GM23248 (cell line): ENCODE results near the gene SLC6A7. TPM values are rescaled to one million over a fixed set of nuclear protein-coding genes. Genes with fewer than 3 reads are reported as not detected.

ENCODE experiments used
- DNase-seq: peaks from one replicate; pipeline ENCODE4 v3.0.0-alpha.2; 2015
- H2AFZ ChIP-seq: fragments of 200-600 bp; sonication (generic); 2 replicates; pipeline ENCODE4 v1.6.1; 2016; ENCODE audit warnings: antibody characterized with exemption
- H3F3A ChIP-seq: fragments of 200-600 bp; sonication (generic); 2 replicates; pipeline ENCODE4 v1.6.1; 2016; ENCODE audit warnings: mild to moderate bottlenecking, antibody characterized with exemption, mixed run types; ENCODE audit not compliant: insufficient read depth
- H3K27ac ChIP-seq: fragments of 200-600 bp; sonication (generic); 2 replicates; pipeline ENCODE4 v1.5.1; 2016; ENCODE audit warnings: mild to moderate bottlenecking
- H3K27me3 ChIP-seq: fragments of 200-600 bp; sonication (generic); replicated peaks from 2 replicates; pipeline ENCODE4 v1.6.1; 2016; ENCODE audit warnings: mild to moderate bottlenecking; ENCODE audit not compliant: insufficient read depth
- H3K36me3 ChIP-seq: fragments of 200-600 bp; sonication (generic); 2 replicates; pipeline ENCODE4 v1.6.1; 2016; ENCODE audit warnings: low read depth, mild to moderate bottlenecking
- H3K4me1 ChIP-seq: fragments of 200-600 bp; sonication (generic); 2 replicates; pipeline ENCODE4 v1.6.1; 2016; ENCODE audit warnings: mild to moderate bottlenecking; ENCODE audit not compliant: insufficient read depth
- H3K4me2 ChIP-seq: fragments of 200-600 bp; sonication (generic); one replicate; pipeline ENCODE4 v1.6.1; 2016; ENCODE audit warnings: mild to moderate bottlenecking; ENCODE audit not compliant: unreplicated experiment
- H3K4me3 ChIP-seq: fragments of 200-600 bp; sonication (generic); 2 replicates; pipeline ENCODE4 v1.5.1; 2016; ENCODE audit warnings: mild to moderate bottlenecking
- H3K79me2 ChIP-seq: fragments of 200-600 bp; sonication (generic); 2 replicates; pipeline ENCODE4 v1.6.1; 2016; ENCODE audit warnings: mild to moderate bottlenecking; ENCODE audit not compliant: insufficient read depth
- H3K9ac ChIP-seq: fragments of 200-600 bp; sonication (generic); 2 replicates; pipeline ENCODE4 v1.6.1; 2016; ENCODE audit warnings: mild to moderate bottlenecking
- H3K9me2 ChIP-seq: fragments of 200-600 bp; sonication (generic); 2 replicates; pipeline ENCODE4 v1.6.1; 2016; ENCODE audit warnings: mixed run types, mild to moderate bottlenecking, moderate library complexity; ENCODE audit not compliant: insufficient read depth
- H3K9me3 ChIP-seq: fragments of 200-600 bp; sonication (generic); one replicate; pipeline ENCODE4 v1.6.1; 2017; ENCODE audit warnings: low read depth
- H4K20me1 ChIP-seq: fragments of 200-600 bp; sonication (generic); 2 replicates; pipeline ENCODE4 v1.6.0; 2016; ENCODE audit not compliant: insufficient read depth
- EZH2 ChIP-seq: fragments of 200-600 bp; sonication (generic); IDR thresholded peaks from 2 replicates; pipeline ENCODE4 v1.6.1; 2018; ENCODE audit warnings: antibody characterized with exemption, mild to moderate bottlenecking; ENCODE audit not compliant: insufficient read depth, poor library complexity, severe bottlenecking
- EZH2phosphoT487 ChIP-seq: fragments of 200-600 bp; sonication (generic); IDR thresholded peaks from 2 replicates; pipeline ENCODE4 v1.6.1; 2018; ENCODE audit warnings: antibody characterized with exemption, moderate library complexity, mild to moderate bottlenecking, low read depth; ENCODE audit not compliant: insufficient read depth
- WGBS, 2 experiments: methylation state at CpG; one replicate each; pipeline ENCODE4 v1.1.6; 2015 to 2017; ENCODE audit warnings: low lambda C conversion rate in 2 of 2, low coverage in 1 of 2; ENCODE audit errors: missing lambda C conversion rate in 2 of 2; 5-methylcytosine and 5-hydroxymethylcytosine counted together
- in situ Hi-C: fragments of 300-500 bp; cut with MboI; formaldehyde crosslinking; loops from 2 replicates; pipeline ENCODE4 v1.15.0; 2020
- polyA plus RNA-seq: library from polyadenylated mRNA; unstranded; fragments of >200 nt; fragmentation: Nextera tagmentation; extraction: Ambion mirVana; gene quantifications from 2 replicates; pipeline ENCODE4 v1.2.1, GENCODE V29; 2016
- total RNA-seq: library from RNA; depleted of rRNA; stranded (reverse); fragments of >200 nt; shearing (Covaris generic); gene quantifications from 2 replicates; pipeline ENCODE4 v1.2.3, GENCODE V29; 2014

The SLC6A7 gene
- total and polyA plus RNA-seq, 2 experiments from 2014 or later: not detected

DNA sequence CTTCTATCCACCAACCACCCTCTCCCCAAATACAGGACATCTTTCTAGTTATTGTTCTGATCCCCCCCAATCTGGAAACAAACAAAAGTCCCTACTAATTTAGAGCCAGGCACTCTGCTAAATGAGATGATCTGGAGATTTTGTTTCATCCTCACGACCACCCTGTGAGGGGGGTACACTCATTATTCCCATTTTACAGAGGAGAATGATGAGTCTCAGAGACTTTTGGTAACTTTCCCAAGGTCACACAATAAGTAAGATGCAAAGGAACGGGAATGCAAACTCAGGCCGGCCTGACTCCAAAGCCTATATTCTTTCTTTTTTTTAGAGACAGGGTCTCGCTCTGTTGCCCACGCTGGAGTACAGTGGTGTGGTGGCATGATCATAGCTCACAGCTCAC lies 43.6 kb upstream of the SLC6A7 start:
- H3K4me1 ChIP-seq: peaks cover 74% of the 10 kb centered on the region
- in situ Hi-C loops: no loop called here
- H3K9ac ChIP-seq: no peak overlapping the region
- H3F3A ChIP-seq: peaks cover 76% of the 10 kb centered on the region
- no peaks in the 10 kb centered on the region for H4K20me1 ChIP-seq
- no peak for TF ChIP-seq EZH2
- no peak for TF ChIP-seq EZH2phosphoT487
- H3K27ac ChIP-seq: peak overlapping the region; percentile 94
- H3K4me3 ChIP-seq: no peak overlapping the region
- no peak for DNase-seq
- 84 to 86% methylated on average over 5 of the region's 5 CpGs for WGBS, 2 experiments
- H3K9me2 ChIP-seq: no peaks in the 10 kb centered on the region
- no peak overlapping the region for H3K4me2 ChIP-seq
- no peak overlapping the region for H2AFZ ChIP-seq
- H3K27me3 ChIP-seq: no peaks in the 10 kb centered on the region
- 0 out of 2 replicates have a peak, but pooled peaks cover 5% of the 10 kb centered on the region for H3K36me3 ChIP-seq
- H3K79me2 ChIP-seq: peaks cover 74% of the 10 kb centered on the region
- no peaks in the 10 kb centered on the region for H3K9me3 ChIP-seq

DNA sequence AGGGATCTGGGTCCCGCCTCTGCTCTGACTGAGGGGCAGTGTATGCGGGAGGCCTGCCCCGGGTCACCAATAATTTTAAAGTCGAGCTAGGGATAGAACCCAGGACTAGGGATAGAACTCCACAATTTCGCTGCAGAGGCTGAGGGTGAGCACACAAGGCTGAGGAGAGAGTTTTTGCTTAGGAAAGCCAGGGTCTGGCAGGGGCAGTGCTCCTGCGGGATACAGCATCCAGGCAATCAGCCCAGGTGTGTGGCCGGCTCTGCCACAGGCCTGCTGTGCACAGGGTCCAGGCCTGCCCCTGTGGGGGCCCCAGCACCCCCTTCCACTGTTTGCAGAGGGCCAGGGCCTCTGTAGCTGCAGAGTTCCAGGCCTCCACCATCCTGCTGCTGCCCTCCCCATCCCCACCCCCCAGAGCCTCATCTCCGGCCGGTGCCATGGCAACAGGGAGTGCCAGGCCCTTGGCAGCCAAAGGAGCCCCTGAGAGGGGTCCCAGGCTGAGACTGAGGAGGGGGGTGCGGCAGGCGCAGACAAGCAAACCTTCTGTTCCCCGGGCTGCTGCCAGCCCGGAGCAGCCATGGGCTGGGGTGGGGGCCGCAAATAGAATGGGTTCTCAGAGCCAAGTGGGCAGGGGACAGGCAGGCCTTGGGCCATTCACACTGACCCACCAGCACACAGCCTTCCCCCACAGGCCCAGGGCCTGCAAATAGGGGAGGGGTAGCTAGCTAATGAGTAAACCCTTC lies 42.8 kb upstream of the SLC6A7 start:
- peak overlapping the region; percentile 60; the same call in 1 of the 2 replicates for H3K9ac ChIP-seq
- 74 to 76% methylated on average over 12 to 14 of the region's 14 CpGs for WGBS, 2 experiments

DNA sequence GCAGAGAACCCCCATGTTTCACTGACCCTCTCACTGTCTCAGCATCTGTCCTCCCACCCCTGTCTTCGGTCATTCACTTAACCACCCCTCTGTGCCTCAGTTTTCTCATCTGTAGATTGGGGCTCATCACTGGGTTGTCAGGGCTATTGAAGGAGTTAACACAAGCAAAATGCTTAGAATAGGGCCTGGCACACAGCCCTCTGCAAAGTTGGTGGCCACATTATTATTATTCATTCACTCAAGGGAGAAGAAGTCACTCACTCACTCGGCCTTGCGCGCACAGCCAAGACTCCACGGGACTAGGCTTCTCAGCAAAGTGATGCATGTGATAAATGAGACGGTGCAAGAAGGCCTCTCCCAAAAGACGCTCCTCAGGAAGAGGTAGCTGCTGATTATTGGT lies 42.2 kb upstream of the SLC6A7 start:
- H3K9me2 ChIP-seq: no peaks in the 10 kb centered on the region
- no peaks in the 10 kb centered on the region for H3K27me3 ChIP-seq
- H3K27ac ChIP-seq: peak overlapping the region; percentile 76
- H3K4me1 ChIP-seq: peaks cover 71% of the 10 kb centered on the region
- H3K4me3 ChIP-seq: no peak overlapping the region
- H3K79me2 ChIP-seq: peaks cover 78% of the 10 kb centered on the region
- peak overlapping the region; percentile 30 for H3K4me2 ChIP-seq
- no peak overlapping the region for H2AFZ ChIP-seq
- WGBS, 2 experiments: 39% methylated on average over 7 of the region's 7 CpGs
- no peaks in the 10 kb centered on the region for H3K9me3 ChIP-seq
- in situ Hi-C loops: no loop called here
- no peak for TF ChIP-seq EZH2
- no peak for TF ChIP-seq EZH2phosphoT487
- H3K9ac ChIP-seq: peak overlapping the region; percentile 60
- DNase-seq: peak; percentile 50
- H4K20me1 ChIP-seq: peaks cover 3% of the 10 kb centered on the region; the same call in 1 of the 2 replicates
- 0 out of 2 replicates have a peak, but pooled peaks cover 5% of the 10 kb centered on the region for H3K36me3 ChIP-seq
- H3F3A ChIP-seq: peaks cover 70% of the 10 kb centered on the region

More for the DNA sequence above, 42.8 kb upstream of the SLC6A7 start:
- no peaks in the 10 kb centered on the region for H4K20me1 ChIP-seq
- DNase-seq: no peak
- peaks cover 70% of the 10 kb centered on the region for H3F3A ChIP-seq
- no peaks in the 10 kb centered on the region for H3K27me3 ChIP-seq
- peaks cover 77% of the 10 kb centered on the region for H3K79me2 ChIP-seq
- no peak for TF ChIP-seq EZH2phosphoT487
- TF ChIP-seq EZH2: no peak
- 0 out of 2 replicates have a peak, but pooled peaks cover 5% of the 10 kb centered on the region for H3K36me3 ChIP-seq
- H3K27ac ChIP-seq: peak overlapping the region; percentile 94
- in situ Hi-C loops: no loop called here
- H3K9me2 ChIP-seq: no peaks in the 10 kb centered on the region
- peaks cover 71% of the 10 kb centered on the region for H3K4me1 ChIP-seq
- H3K9me3 ChIP-seq: no peaks in the 10 kb centered on the region
- H2AFZ ChIP-seq: no peak overlapping the region
- H3K4me2 ChIP-seq: no peak overlapping the region
- no peak overlapping the region for H3K4me3 ChIP-seq

- in situ Hi-C loops: no loop called here
- Histone ChIP-seq H3K9me2 (no peaks in the 10 kb centered on the region), H3K27me3 (no peaks in the 10 kb centered on the region), H2AFZ (no peak overlapping the region), H3K4me1 (peaks cover 76% of the 10 kb centered on the region), H3K36me3 (0 out of 2 replicates have a peak, but pooled peaks cover 5% of the 10 kb centered on the region), H3K4me2 (peak overlapping the region; percentile 30), H3K4me3 (no peak overlapping the region), H3K9ac (peak overlapping the region; percentile 60), H3K79me2 (peaks cover 85% of the 10 kb centered on the region), H3K9me3 (no peaks in the 10 kb centered on the region), H3F3A (peaks cover 66% of the 10 kb centered on the region), H3K27ac (peak overlapping the region; percentile 76), H4K20me1 (peaks cover 3% of the 10 kb centered on the region; the same call in 1 of the 2 replicates)
- DNase-seq: peak; percentile 87
- WGBS, 2 experiments: 47 to 50% methylated on average over 11 of the region's 11 CpGs
- no peak for TF ChIP-seq EZH2phosphoT487
- no peak for TF ChIP-seq EZH2
These were observed 41.5 kb upstream of the SLC6A7 start for GRCh38 chr5:150148117-150148927.
